KG1 (cell line): ENCODE measurements around the gene NCAM1.
"Not testable (repeated sequence)": the region's sequence is repeated elsewhere in the genome, so short reads cannot be mapped to it uniquely, and the experiment has no call there.

ENCODE experiments used
- DNase-seq: peaks from one replicate; lab custom pipeline; 2025; lab: John Stamatoyannopoulos, UW

Gene NCAM1

DNA sequence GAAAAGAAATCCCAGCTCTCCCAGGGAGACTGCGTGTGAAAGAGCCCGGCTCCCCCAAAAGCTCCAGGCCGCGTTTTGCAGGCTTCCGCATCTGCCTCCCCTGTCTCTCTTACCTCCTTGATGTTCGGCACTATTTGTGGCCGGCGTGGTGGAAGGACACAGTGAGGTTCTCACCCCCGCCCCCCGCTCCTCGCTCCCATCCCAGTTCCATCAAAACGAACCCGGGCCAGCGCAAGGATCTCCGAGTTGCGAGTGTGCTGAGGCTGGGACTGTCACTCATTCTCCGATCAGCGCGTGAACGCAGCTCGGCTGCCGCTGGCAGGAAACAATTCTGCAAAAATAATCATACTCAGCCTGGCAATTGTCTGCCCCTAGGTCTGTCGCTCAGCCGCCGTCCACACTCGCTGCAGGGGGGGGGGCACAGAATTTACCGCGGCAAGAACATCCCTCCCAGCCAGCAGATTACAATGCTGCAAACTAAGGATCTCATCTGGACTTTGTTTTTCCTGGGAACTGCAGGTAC, at the start of gene NCAM1:
NCAM1 (plus strand) TSS at position 275 of the 523 bp plus-strand sequence.
- DNase-seq: peak; percentile 45

DNA sequence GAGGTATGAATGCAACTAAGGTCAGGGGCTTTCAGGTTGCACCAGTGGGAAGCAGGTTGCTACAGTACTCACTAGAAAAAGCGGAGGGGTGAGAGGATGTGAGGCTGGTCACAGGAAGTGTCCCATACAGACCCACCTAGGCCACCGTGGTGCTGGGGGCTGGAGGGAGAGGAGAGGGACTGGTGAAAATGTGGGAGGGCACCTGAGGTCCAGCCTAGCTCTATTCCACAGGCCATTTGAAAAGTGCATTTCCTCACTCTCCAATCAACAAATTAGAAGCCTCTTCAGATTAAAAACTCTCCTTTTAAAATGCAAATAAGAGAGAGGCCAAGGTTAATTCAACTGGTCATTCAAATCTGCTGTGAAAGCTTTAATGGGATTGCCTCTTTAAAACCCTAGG, 38.6 kb upstream of the NCAM1 start:
- DNase-seq: no peak

DNA sequence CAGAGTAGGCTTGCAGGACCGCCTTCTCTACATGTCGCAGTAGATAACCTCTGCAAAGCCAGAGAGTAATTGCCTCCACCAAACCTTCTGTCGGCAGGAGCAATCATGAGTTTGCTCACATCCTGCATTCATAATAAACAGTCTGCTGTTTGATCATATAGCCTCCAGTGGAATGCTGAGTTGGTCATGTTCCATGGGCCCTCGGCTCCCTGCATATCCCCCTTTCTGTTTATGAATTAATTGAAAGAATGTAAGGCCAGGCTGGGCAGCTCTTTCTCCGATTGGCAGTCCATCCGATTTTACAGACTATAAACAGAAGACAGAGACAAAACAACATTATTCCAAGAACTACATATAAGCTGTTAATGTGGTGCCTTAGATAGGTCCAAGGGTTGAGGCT, 36.4 kb upstream of the NCAM1 start:
- not testable (repeated sequence) for DNase-seq

DNA sequence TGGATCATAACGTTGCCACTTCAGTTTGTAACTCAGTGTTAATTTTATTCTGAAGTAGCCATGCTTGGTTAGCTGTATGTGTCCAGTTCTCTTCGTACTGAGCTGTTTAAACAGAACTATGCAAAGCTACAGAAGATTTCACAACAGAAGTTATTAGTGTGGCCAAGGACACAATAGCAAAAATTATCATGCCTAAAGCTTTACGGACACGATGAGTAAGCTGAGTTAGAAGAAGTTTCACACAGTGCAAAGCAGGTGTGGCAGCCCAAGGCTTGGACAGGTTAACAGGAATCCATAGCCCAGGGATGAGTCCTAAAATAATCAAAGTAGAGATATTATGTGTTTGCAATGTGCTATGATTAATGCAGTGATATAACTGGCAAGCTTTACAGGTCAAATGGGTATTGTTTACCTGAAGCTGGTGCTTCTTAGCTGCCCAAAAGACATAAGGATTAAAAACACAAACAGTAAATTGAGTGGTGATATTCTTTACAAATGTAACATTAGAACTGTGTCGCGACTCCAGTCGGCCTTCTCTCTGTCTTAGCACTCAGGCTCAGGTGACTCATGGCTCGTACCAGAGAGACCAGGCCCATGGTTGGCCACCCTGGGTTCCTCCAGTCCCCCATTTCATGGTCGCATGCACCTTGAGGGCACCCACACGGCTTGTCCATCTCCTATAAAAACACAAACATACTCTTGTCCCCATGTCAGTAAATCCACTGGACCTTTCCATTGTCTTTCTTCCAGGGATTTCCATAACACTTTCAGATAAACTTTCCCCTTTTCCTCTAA, 35.5 kb upstream of the NCAM1 start:
- no peak for DNase-seq

DNA sequence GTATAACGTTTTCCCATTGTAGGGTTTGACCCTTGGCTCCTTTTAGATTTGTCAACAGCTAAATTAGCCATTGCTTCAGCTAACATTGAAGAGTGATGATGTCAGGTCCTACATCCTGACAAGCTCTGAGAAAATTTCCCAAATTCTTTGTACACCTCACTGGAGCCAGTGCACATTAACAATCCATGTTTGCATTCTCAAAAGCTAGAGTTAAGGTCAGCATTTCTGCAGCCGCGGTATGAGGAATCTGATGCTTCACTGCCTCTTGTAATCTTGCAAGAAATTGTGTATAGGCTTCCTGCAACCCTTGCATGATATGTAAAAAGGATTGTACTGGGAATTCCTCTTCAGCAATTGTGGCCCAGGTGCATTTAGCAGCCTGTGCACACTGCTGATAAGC, 33.1 kb upstream of the NCAM1 start:
- DNase-seq: no peak

DNA sequence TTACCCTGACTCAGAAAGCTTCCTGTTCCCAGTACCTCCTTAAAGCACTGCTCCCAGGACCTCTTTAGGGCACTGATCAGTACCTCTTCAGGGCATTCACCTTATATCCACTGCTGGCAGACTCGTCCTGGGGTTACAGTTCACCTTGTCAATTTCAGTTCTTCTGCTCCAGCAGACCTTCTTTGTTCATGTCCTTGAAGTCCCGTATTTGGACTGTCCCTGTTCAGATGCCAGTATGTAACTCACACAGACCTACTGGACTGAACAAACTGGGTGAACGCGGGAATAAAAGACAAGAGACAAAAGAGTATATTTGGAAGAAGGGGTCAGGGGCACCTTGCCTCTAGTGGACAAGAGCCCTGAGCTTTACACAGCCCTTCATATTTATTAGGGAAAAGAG, 31.8 kb upstream of the NCAM1 start:
- no peak for DNase-seq

DNA sequence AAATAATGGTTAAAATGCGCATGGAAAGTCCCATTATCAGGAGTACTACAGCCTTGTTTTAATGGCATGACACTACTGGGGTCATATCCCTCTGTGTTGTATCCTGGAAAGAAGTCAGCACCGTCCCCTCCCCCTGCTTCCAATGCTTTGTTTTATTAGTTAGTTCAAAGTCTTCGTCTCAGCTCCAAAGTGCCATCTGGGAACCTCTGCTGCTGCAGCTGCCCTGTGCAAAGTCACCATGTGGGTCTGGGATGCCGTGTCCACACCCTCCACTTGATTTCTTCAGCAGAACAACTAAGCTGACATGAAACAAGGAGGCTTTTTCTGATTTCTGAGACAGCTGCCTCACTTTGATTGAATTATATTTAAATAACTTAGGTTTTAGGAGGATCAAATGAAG, 29.5 kb upstream of the NCAM1 start:
- no peak for DNase-seq

DNA sequence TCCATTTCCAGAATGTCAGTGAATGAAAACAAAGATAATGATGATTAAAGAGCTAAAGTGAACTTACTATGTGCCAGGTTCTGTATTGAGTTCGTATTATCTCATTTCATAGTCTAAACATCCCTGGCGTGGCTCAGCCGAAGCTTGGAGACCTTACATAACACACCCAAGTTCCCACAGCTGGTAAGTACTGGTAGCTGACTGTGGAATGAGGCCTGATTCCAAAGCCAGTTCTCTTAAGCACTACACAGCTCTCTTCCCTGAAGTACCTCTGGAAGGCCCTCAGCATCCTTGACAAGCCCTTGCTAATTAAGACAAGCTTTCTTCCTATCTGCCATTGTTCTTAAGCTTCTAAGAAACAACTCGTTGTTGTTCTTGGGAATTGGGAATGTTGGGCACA, 28.6 kb upstream of the NCAM1 start:
- DNase-seq: no peak

DNA sequence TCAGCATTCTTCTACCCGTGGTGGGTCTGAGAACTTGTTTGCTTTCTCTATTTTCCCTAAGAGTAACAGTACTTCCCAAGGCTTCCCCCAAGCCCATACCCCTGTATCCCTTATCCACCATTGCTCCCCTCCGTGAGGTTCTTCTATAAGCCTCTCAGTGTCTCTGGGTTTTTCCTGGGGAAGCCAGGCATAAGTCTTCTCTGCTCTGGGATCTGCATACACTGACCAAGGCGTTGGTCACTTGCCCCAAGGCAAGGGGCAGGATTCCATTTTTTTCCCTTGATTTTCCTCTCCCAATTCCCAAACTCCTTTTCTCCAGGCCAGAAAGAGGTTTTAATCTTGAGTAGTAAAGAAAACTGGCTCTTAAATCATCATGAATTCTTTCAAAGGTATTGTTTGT, 27.2 kb upstream of the NCAM1 start:
- no peak for DNase-seq

DNA sequence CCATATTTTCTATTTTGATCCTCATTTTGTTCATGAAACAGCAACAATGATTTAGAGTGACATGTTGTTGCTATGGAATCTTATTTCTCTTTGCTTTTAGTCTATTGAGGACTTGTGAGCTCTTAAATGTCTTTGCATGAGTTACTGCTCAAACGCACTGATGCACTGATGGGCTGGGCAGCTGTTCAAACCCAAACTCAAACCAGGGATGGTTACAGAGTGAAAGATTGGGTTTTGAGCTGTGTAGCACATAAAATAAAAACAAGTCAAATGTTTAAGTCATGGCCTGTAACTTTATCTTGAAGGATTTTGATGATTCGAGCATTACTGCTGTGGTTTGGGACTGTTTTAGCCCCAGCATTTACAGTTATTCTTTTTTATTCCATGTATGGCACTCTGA, 20.1 kb upstream of the NCAM1 start:
- DNase-seq: no peak

DNA sequence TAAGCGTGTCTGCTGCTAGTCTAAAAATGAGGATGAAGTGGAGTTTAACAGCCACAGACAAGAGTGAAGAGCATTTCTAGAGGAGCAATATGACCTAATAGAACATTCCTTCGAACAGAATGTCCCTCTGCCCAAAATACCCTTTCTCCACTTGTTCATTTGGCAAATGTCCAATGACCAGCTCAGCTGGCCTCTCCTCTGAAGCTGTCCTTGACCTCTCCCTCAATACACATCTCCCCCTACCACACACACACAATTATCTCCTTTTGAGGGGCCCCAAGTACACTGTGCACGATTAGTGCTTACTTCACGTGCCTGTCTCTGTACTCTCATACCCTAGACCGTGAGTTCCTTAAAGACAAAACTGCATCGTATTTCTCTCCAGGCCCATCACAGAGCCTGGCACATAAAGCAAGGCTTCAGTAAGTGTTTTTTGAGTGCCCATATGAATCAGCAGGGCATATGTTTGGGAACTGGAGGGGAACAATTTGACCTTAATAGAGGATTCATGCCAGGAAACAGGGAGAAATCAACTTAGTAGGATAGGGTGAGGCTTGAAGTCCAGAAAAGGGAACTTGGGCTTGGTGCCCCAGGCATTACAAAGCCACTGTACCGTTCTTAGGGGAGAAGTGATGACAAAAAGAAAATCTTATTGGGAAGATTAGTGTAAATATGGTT, 18.1 kb upstream of the NCAM1 start:
- no peak for DNase-seq

DNA sequence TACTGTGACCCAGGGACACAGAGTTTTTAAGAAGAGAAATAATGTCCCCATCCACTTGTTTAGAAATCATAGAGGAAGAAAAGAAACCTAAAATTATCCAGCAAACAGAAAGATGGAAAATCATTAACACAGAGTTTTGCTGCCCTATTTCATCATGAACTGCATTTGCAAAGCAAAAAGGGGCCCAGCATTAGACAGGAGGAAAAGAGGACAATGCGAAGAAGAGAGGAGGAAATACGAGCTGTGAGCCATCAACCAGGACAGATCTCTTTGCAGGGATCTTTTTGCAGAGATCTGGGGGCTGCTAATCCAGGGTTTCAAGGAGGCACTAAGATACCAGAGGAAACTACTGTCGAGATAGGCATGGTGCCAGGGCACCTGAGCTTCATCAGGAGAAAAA, 14.4 kb upstream of the NCAM1 start:
- no peak for DNase-seq

DNA sequence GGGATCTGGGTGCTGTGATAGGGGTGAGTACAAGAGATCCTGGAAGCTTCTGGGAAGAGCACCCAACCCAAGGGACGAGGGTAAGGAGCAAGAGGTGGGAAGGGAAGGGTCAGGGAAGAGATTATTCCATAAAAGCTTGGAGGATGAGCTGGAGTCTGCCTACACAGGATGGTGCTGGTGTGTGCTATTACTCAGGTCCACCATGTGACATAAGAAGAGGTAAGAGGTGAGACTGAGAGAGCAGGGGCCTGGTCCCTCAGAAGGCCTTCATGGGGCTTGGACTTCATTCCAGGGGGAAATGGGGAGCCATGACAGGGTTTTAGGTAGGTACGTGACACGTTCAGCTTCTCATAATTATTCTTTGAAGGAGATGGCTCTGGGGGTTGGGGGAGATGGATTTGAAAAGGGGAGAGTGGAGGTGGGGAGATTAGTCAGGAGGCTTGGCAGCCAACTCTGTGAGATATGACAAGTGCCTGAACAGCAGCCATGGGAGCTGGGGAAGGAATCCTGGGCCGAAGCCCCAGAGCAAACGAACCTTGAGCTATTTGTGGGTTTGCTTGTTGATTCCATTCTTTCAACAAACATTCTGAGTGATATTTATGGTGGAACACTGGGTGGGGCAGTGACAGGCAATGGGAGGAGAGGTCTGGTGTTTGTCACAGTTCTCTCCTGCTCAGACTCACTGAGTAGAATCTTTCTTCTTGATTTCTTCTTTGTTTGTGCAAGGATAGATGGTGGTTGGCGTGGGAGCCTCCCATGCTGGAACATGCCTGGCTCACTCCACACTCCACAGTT, 11.2 kb upstream of the NCAM1 start:
- no peak for DNase-seq

DNA sequence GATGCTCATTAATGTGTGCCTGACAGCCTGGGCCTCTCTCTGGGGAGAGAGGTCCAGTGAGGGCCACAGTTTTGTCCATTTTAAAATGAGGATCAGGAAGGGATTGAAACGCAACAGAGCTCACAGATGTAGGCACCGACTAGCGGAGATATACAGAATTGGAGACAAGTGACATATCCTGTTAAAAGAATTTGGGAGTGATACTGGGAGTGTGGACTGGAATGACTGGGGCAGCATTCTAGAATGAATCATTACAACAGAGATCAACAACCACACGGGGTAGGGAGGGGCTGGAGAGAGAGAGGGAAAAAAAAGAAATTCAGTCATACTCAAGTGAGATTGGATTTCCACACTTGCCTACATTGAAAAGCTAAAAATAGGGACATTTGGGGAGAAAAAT, 2.5 kb upstream of the NCAM1 start:
- DNase-seq: no peak

DNA sequence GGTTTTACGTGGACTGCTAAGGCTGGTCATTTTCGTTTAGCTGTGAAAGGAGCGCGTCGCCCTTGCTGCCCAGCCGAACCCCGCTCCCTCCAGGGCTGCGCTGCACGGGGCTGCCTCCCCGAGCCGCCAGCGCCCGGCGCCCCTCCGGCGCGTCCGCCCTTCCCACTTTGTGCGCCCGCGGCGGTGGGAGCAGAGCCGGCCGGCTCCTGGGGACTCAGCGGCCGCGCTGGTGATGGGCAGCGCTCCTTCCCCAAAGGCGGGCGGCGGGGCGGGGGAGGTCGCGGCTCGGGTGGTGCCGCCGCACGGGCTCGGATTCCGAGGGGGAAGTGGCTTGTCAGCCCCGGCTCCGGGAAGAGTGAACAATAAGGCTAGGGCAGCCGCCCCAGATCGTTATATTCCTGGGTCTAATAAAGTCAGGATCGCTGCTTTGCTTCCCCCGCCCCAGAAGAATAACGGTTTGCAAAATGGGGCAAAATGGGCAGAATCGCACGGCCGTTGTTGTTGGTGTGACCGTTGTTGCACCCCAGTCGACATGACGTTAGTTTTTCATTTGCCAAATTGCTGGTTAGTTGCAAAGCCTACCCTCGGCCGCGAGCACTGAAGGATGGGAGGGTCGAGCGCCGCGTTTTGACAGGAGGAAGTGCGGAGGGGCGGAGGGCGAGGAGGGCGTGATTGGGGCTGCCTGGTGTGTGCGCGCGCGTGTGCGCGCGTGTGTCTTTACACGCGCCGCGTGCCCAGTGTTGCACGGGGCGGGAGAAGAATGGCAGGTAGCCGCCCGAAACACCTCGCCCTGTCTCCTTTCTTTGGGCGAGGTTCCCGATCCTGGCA, 745 bp downstream of the NCAM1 start:
- DNase-seq: peak; percentile 24

DNA sequence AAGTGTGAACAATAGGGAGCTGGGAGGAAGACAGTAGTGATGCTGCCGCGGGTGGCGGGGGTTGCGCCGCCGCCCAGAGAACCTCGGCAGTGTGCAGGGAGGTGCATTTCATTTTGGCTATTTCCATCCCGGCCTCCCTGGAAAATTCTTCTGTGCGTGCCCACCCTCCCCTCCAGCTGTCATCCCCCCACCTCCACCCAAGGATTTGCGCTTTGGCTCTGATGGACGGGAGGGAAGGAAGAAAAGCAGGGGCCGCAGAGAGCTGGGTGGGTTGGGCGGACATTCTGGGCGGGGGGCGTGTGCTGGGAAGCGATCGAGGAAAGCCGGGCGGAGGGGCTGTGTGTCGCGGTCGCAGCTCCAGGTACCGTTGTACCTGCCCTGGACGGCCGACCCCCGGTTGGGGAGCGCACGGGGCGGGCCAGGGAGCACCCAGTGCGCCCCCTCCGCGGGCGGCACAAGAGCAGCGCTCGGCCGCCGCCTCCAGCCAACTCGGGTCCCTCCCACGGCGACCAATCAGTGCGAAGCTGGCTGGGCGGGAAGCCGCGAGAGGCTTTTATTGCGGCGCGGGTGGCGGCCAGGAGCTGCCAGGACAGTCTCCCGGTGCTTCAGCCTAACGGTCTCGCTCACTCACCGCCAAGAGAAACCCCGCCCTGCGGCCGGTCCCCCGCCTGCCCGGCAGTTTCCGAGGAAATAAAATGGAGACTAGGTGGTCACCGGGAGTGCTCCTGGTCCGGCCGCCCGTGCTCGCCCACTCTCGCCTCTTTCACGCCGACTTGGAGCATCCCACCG, 1.6 kb downstream of the NCAM1 start:
- DNase-seq: no peak

DNA sequence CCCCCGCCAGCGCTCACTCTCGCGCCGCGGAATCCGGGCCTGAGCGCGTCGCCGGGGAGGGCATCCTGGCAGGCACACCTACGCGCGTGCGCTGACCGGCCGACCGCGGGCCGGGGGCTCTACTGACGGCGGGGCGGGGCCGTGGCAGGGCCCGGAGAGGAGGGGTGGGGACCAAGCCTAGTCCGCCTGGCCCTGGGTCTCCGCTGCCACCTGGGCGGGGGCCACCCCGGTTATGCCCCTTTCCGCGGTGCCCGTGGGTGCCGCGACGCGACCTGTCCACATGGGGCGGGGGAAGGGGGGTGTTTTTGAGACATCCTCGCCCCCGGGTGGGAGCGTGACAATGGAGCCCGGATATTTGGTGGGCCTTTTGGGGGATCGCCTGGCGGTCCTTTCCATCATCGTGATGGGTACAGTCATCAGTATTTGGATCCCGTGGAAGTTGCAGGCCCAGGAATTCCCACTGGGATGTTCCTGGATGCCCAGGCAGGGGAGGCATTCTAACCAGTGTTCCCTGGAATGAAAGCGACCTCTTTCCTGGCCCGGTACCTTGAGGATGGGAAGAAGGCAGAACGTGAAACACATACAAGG, 2.2 kb downstream of the NCAM1 start:
- DNase-seq: no peak

DNA sequence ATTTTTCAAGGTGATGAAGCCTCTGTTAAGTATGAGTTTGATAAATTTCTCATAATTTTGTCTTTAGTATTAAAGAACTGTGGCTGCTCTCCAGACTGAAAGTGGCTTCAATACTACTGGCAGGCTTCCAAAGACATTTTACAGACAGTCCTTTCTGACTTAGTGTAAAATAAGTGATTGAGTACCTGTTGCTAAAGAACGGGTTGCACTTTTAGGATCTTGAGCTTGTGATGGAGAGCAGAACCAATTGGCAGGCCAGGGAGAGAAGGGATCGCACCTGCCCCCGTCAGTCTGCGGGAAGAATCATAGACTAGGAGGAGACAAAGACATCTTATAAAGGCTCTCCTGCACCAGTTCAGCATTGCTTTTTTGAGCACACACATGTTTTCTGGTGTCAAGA, 4.4 kb downstream of the NCAM1 start:
- DNase-seq: no peak

DNA sequence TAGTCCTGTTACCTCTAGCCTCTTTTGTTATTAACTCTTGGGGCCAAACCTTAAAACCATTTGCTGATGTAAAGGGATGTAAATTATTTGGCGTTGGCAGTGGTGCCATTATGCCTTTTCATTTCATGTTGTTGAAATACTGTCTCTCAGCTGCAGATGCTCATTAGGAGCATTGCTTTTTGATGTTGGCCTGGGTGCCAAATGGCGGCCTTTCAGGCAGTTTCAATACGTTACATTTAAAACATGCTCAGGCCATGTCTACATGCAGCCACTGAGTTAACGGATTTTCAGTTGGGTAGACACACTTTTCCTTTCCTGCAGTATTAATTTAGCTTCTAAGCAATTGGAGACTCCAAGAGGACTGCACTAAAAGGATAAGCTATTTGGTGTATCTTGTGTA, 5.3 kb downstream of the NCAM1 start:
- no peak for DNase-seq

DNA sequence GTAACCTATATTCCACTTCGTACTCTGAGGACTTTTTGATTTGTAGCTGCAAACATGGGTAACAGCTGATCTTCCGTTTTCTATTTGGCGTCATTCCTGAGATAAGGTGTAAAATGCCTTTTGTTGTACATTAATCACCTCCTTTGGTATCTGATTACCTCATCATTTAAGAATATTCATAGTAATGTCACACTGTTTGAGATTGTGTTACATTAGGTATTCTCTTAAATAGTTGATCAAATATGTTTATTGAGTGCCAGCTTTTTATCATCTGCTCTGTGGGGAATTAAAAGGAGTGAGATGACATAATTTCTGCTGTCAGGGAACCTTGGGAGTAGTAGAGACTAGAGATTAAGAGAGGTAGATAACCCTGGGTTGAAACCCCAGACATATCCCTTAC, 5.9 kb downstream of the NCAM1 start:
- no peak for DNase-seq
